Gastroesophageal sphincter (tissue), 4 donors: ENCODE data around the gene ELL2. TPM values are rescaled to one million over a fixed set of nuclear protein-coding genes. Genes with fewer than 3 reads are reported as not detected.

Experiments
- ATAC-seq: fragments of 150-250 bp; one replicate; pipeline ENCODE4 v1.9.1; 2016; ENCODE audit warnings: mild to moderate bottlenecking, moderate library complexity
- H3K27ac ChIP-seq, 4 donors: fragments of 200-600 bp; sonication (generic) in 3 of 4; 1 replicate in 3 of 4; 2 replicates in 1 of 4; pipeline ENCODE4 v1.5.1; 2016 to 2019
- H3K27me3 ChIP-seq: fragments of 200-600 bp; sonication (generic); one replicate; pipeline ENCODE4 v1.5.1; 2019
- H3K36me3 ChIP-seq, 2 donors: fragments of 200-600 bp; sonication (generic); one replicate each; pipeline ENCODE4 v1.5.1; 2019; ENCODE audit warnings: control low read depth in 1 of 2
- H3K4me1 ChIP-seq, 3 donors: fragments of 200-600 bp; sonication (generic); 1 replicate in 2 of 3; 2 replicates in 1 of 3; pipeline ENCODE4 v1.5.1; 2016 to 2019; ENCODE audit warnings: control low read depth in 2 of 3
- H3K4me3 ChIP-seq, 2 donors: fragments of 200-600 bp; sonication (generic); one replicate each; pipeline ENCODE4 v1.5.1; 2019; ENCODE audit warnings: mild to moderate bottlenecking in 1 of 2, moderate library complexity in 1 of 2
- H3K9me3 ChIP-seq, 3 donors: fragments of 200-600 bp; sonication (generic); one replicate each; pipeline ENCODE4 v1.5.1; 2017 to 2019; ENCODE audit warnings: control low read depth in 2 of 3
- CTCF ChIP-seq, 4 experiments: fragments of 200-600 bp in 2 of 4; fragments of 450-650 bp in 2 of 4; sonication (generic) in 1 of 4; IDR thresholded peaks; one replicate each; pipeline ENCODE4 v1.5.1; 2017 to 2019; ENCODE audit warnings: antibody characterized with exemption in 4 of 4, mild to moderate bottlenecking in 2 of 4, moderate library complexity in 2 of 4
- EP300 ChIP-seq: sonication (generic); formaldehyde crosslinking; IDR thresholded peaks from one replicate; pipeline ENCODE4 v1.6.1; 2017; ENCODE audit warnings: antibody characterized with exemption, mild to moderate bottlenecking
- POLR2A ChIP-seq, 2 donors: fragments of 450-650 bp; IDR thresholded peaks; one replicate each; pipeline ENCODE4 v1.6.1; 2017; ENCODE audit warnings: antibody characterized with exemption in 2 of 2, mild to moderate bottlenecking in 2 of 2, moderate library complexity in 1 of 2
- POLR2AphosphoS5 ChIP-seq: sonication (generic); formaldehyde crosslinking; IDR thresholded peaks from one replicate; pipeline ENCODE4 v1.6.1; 2017; ENCODE audit warnings: antibody characterized with exemption
- WGBS, 2 donors: methylation state at CpG; one replicate each; pipeline ENCODE4 v1.1.5; 2018; ENCODE audit warnings: low coverage in 1 of 2; 5-methylcytosine and 5-hydroxymethylcytosine counted together
- total RNA-seq, 4 donors: library from RNA; depleted of rRNA; stranded (reverse); fragments of >200 nt; gene quantifications; one replicate each; pipeline ENCODE4 v1.1.0, GENCODE V29; 2016

The ELL2 gene
- total RNA-seq, 4 donors from 2014 or later = 38.4 to 117 (median 59.3) TPM

GRCh38 chr5:95951916-95952315, 9.7 kb downstream of the ELL2 start:
- H3K36me3 ChIP-seq = no peaks in the 10 kb centered on the region
- TF ChIP-seq POLR2AphosphoS5 (no peak), CTCF (IDR thresholded peaks at IDR 0.05) (no peak)
- H3K4me3 ChIP-seq = no peak overlapping the region
- no peak overlapping the region for H3K27ac ChIP-seq
- no peaks in the 10 kb centered on the region for H3K9me3 ChIP-seq
- ATAC-seq = no peak
- WGBS, 2 donors = 95 to 96% methylated on average over 4 of the region's 4 CpGs
- peaks cover 11 to 73% (median 19%) of the 10 kb centered on the region in 3 donors for H3K4me1 ChIP-seq
- H3K27me3 ChIP-seq = no peaks in the 10 kb centered on the region

- WGBS, 2 donors = 33 to 63% methylated on average over 1 of the region's 1 CpG
- no peak overlapping the region for H3K4me3 ChIP-seq
- H3K4me1 ChIP-seq = peaks cover 0 to 73% (median 6%) of the 10 kb centered on the region in 3 donors
Measured at GRCh38 chr5:95949810-95950209, 11.8 kb downstream of the ELL2 start.

GRCh38 chr5:95948631-95949030, 13.0 kb downstream of the ELL2 start:
- no peak for ATAC-seq
- Histone ChIP-seq H3K4me1 (peaks cover 0 to 75% (median 6%) of the 10 kb centered on the region in 3 donors), H3K9me3 (no peaks in the 10 kb centered on the region), H3K27ac (no peak overlapping the region), H3K36me3 (no peaks in the 10 kb centered on the region), H3K27me3 (no peaks in the 10 kb centered on the region), H3K4me3 (no peak overlapping the region)
- TF ChIP-seq POLR2AphosphoS5 (no peak), CTCF (IDR thresholded peaks at IDR 0.05) (no peak), POLR2A (IDR thresholded peaks at IDR 0.05) (no peak), EP300 (no peak)

More at GRCh38 chr5:95949810-95950209, 11.8 kb downstream of the ELL2 start:
- no peaks in the 10 kb centered on the region for H3K36me3 ChIP-seq
- no peak overlapping the region for H3K27ac ChIP-seq
- no peaks in the 10 kb centered on the region for H3K9me3 ChIP-seq
- TF ChIP-seq EP300 = no peak
- TF ChIP-seq CTCF (IDR thresholded peaks at IDR 0.05) = no peak
- no peak for TF ChIP-seq POLR2AphosphoS5
- TF ChIP-seq POLR2A (IDR thresholded peaks at IDR 0.05) = no peak
- no peaks in the 10 kb centered on the region for H3K27me3 ChIP-seq
- ATAC-seq = no peak

- Histone ChIP-seq H3K4me3 (no peak overlapping the region), H3K4me1 (peaks cover 1 to 87% (median 6%) of the 10 kb centered on the region in 3 donors), H3K9me3 (no peaks in the 10 kb centered on the region), H3K27me3 (no peaks in the 10 kb centered on the region), H3K36me3 (no peaks in the 10 kb centered on the region), H3K27ac (no peak overlapping the region)
- ATAC-seq = no peak
- 88 to 100% methylated on average over 1 of the region's 1 CpG for WGBS, 2 donors
- TF ChIP-seq POLR2A (IDR thresholded peaks at IDR 0.05) (no peak), POLR2AphosphoS5 (no peak), EP300 (no peak), CTCF (IDR thresholded peaks at IDR 0.05) (no peak)
Measured at GRCh38 chr5:95946451-95946850, 15.2 kb downstream of the ELL2 start.

GRCh38 chr5:95942968-95943367, 18.7 kb downstream of the ELL2 start:
- WGBS, 2 donors = 88 to 90% methylated on average over 2 of the region's 2 CpGs
- Histone ChIP-seq H3K4me1 (peaks cover 0 to 93% (median 4%) of the 10 kb centered on the region in 3 donors), H3K27ac (no peak overlapping the region), H3K36me3 (no peaks in the 10 kb centered on the region), H3K4me3 (no peak overlapping the region), H3K27me3 (no peaks in the 10 kb centered on the region), H3K9me3 (no peaks in the 10 kb centered on the region)
- no peak for ATAC-seq
- TF ChIP-seq CTCF (IDR thresholded peaks at IDR 0.05) = no peak
- TF ChIP-seq POLR2A (IDR thresholded peaks at IDR 0.05) = no peak
- TF ChIP-seq EP300 = no peak
- no peak for TF ChIP-seq POLR2AphosphoS5
